Measurements from ENCODE around the gene LMX1A.

The LMX1A gene

GRCh38 chr1:165182975-165183374, 173.5 kb downstream of the LMX1A start:
- TF ChIP-seq, protein P1, sequence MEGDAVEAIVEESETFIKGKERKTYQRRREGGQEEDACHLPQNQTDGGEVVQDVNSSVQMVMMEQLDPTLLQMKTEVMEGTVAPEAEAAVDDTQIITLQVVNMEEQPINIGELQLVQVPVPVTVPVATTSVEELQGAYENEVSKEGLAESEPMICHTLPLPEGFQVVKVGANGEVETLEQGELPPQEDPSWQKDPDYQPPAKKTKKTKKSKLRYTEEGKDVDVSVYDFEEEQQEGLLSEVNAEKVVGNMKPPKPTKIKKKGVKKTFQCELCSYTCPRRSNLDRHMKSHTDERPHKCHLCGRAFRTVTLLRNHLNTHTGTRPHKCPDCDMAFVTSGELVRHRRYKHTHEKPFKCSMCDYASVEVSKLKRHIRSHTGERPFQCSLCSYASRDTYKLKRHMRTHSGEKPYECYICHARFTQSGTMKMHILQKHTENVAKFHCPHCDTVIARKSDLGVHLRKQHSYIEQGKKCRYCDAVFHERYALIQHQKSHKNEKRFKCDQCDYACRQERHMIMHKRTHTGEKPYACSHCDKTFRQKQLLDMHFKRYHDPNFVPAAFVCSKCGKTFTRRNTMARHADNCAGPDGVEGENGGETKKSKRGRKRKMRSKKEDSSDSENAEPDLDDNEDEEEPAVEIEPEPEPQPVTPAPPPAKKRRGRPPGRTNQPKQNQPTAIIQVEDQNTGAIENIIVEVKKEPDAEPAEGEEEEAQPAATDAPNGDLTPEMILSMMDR (IDR thresholded peaks at IDR 0.05; ENCODE audit: insufficient read depth, low read depth, low read length, missing control alignments), result no peak
- DNase-seq (ENCODE audit: low read depth), result no peak
- no peak overlapping the region for H3K4me3 ChIP-seq (ENCODE audit: low read depth, low read length)

DNA sequence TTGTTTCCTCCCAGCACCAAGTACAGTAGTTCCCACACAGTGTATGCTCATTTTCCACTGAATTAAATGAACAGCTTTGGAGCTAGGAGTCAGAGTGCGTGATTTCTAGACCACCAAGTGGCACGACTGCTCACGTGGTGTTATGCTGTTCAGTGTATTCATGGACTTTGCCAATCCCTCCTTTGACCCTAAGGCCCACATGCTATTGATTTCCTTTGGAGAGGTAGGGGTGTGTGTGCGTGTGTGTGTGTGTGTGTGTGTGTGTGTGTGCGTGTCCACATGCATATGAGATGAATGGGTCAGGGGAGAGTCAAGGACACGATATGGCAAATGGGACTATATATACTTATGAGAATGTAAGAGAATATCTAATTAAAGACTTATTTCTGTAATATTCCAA, 177.2 kb downstream of the LMX1A start:
- TF ChIP-seq, protein P1 (IDR thresholded peaks at IDR 0.05; ENCODE audit: insufficient read depth, low read depth, low read length, missing control alignments), result no peak
- no peak for DNase-seq (ENCODE audit: low read depth)
- no peak overlapping the region for H3K4me3 ChIP-seq (ENCODE audit: low read depth, low read length)

- no peak for DNase-seq (ENCODE audit: low read depth)
- TF ChIP-seq, protein P1 (IDR thresholded peaks at IDR 0.05; ENCODE audit: insufficient read depth, low read depth, low read length, missing control alignments), result no peak
- no peak overlapping the region for H3K4me3 ChIP-seq (ENCODE audit: low read depth, low read length)
Measured at GRCh38 chr1:165174491-165174890, 182.0 kb downstream of the LMX1A start.

DNA sequence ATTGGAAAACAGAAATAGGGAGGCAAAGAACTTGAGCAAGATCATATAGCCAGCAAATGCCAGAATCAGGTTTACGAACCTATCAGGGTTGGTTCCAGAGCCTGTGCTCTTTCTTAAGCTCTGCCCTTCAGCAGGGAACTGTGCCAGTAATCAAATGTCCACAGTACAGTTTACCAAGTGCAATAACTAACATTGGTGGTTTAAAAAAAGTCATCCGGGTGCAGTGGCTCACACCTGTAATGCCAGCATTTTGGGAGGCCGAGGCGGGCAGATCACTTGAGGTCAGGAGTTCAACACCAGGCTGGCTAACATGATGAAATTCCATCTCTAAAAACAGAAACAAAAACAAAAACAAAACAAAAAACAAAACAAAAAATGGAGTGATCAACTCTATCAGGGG, 182.7 kb downstream of the LMX1A start:
- no peak overlapping the region for H3K4me3 ChIP-seq (ENCODE audit: low read depth, low read length)
- TF ChIP-seq, protein P1 (IDR thresholded peaks at IDR 0.05; ENCODE audit: insufficient read depth, low read depth, low read length, missing control alignments), result no peak
- no peak for DNase-seq (ENCODE audit: low read depth)

DNA sequence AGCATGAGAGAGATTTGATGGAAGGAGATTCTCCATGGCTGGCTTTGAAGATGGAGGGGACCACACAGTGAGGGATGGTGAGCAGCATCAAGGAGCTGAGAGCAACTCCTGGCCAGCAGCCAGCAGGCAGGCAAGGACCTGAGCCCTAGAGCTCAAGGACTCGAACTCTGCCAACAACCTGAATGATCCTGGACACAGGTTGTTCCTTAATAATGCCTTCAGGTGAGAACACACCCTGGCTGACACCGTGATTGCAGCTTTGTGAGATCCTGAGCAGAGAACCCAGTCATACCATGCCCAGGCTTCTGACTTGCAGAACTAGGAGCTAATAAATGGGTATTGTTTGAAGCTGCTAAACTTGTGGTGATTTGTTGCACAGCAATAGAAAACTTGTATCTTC, 183.1 kb downstream of the LMX1A start:
- no peak overlapping the region for H3K4me3 ChIP-seq (ENCODE audit: low read depth, low read length)

GRCh38 chr1:165172666-165173065, 183.8 kb downstream of the LMX1A start:
- TF ChIP-seq, protein P1 (IDR thresholded peaks at IDR 0.05; ENCODE audit: insufficient read depth, low read depth, low read length, missing control alignments), result no peak

More for the DNA sequence above, 183.1 kb downstream of the LMX1A start:
- TF ChIP-seq, protein P1 (IDR thresholded peaks at IDR 0.05; ENCODE audit: insufficient read depth, low read depth, low read length, missing control alignments), result no peak
- no peak for DNase-seq (ENCODE audit: low read depth)

DNA sequence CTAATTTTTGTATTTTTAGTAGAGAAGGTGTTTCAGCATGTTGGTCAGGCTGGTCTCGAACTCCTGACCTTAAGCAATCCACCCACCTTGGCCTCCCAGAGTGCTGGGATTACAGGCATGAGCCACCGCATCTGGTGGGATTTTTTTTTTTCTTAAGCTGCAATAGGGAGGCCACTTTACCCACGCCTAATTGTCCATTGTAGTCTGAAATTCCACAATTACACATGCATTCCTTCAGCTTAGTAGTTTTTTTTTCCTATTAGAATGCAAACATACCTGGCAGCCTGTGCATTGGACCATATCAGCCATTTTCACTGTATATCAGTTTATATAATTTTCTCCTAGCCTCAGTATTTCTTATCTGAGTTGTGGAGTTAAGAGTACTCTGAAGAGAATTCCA, 186.8 kb downstream of the LMX1A start:
- no peak overlapping the region for H3K4me3 ChIP-seq (ENCODE audit: low read depth, low read length)
- TF ChIP-seq, protein P1 (IDR thresholded peaks at IDR 0.05; ENCODE audit: insufficient read depth, low read depth, low read length, missing control alignments), result no peak
- no peak for DNase-seq (ENCODE audit: low read depth)

More at GRCh38 chr1:165172666-165173065, 183.8 kb downstream of the LMX1A start:
- DNase-seq (ENCODE audit: low read depth), result no peak
- no peak overlapping the region for H3K4me3 ChIP-seq (ENCODE audit: low read depth, low read length)

Measured in GM12865 (cell line).